ENCODE data around the gene CYP4B1. TPM values are rescaled to one million over a fixed set of nuclear protein-coding genes. Genes with fewer than 3 reads are reported as not detected.
"Not testable (repeated sequence)": the region's sequence is repeated elsewhere in the genome, so short reads cannot be mapped to it uniquely, and the experiment has no call there.

CYP4B1 gene
- total RNA-seq, 1 experiment from 2014 or later: not detected

GRCh38 chr1:46813858-46814396 is 15.1 kb downstream of the CYP4B1 start:
- DNase-seq (ENCODE audit: low spot score): no peak

GRCh38 chr1:46815133-46815532 is 16.3 kb downstream of the CYP4B1 start:
- no peak for DNase-seq (ENCODE audit: low spot score)

GRCh38 chr1:46816930-46817329 is 18.1 kb downstream of the CYP4B1 start:
- no peak for DNase-seq (ENCODE audit: low spot score)

GRCh38 chr1:46817814-46818213 is 19.0 kb downstream of the CYP4B1 start:
- DNase-seq (ENCODE audit: low spot score): no peak

- DNase-seq (ENCODE audit: low spot score): no peak
Observed at GRCh38 chr1:46818591-46818990, 19.7 kb downstream of the CYP4B1 start.

- DNase-seq (ENCODE audit: low spot score): no peak
Observed at GRCh38 chr1:46819335-46819734, 20.5 kb downstream of the CYP4B1 start.

GRCh38 chr1:46820076-46820475 is 21.2 kb downstream of the CYP4B1 start:
- DNase-seq (ENCODE audit: low spot score): no peak

GRCh38 chr1:46820560-46821060 is 21.8 kb downstream of the CYP4B1 start:
- no peak for DNase-seq (ENCODE audit: low spot score)

- DNase-seq (ENCODE audit: low spot score): no peak
Observed at GRCh38 chr1:46822248-46822826, 23.5 kb downstream of the CYP4B1 start.

GRCh38 chr1:46823151-46823550 is 24.3 kb downstream of the CYP4B1 start:
- no peak for DNase-seq (ENCODE audit: low spot score)

- DNase-seq (ENCODE audit: low spot score): not testable (repeated sequence)
Observed at GRCh38 chr1:46826892-46827291, 28.0 kb downstream of the CYP4B1 start.

GRCh38 chr1:46830665-46831322 is 31.9 kb downstream of the CYP4B1 start:
- DNase-seq (ENCODE audit: low spot score): no peak

GRCh38 chr1:46835469-46835868 is 36.6 kb downstream of the CYP4B1 start:
- not testable (repeated sequence) for DNase-seq (ENCODE audit: low spot score)

GRCh38 chr1:46846386-46846785 is 47.5 kb downstream of the CYP4B1 start:
- not testable (repeated sequence) for DNase-seq (ENCODE audit: low spot score)

GRCh38 chr1:46857660-46858065 is 58.8 kb downstream of the CYP4B1 start:
- peak; percentile 49 for DNase-seq (ENCODE audit: low spot score)

- no peak for DNase-seq (ENCODE audit: low spot score)
Observed at GRCh38 chr1:46862348-46862747, 63.5 kb downstream of the CYP4B1 start.

Other genes with a start within 250 kb of the CYP4B1 start
- gene KNCN, start 247.4 kb upstream of the CYP4B1 start, total RNA-seq (2014; rRNA removed; shearing (Covaris generic)): not detected in 2 replicates
- 26.7 and 32.3 TPM in 2 replicates for gene MKNK1, start 194.8 kb upstream of the CYP4B1 start, total RNA-seq (2014; rRNA removed; shearing (Covaris generic))
- 5.8 and 7.9 TPM in 2 replicates for gene MOB3C, start 182.2 kb upstream of the CYP4B1 start, total RNA-seq (2014; rRNA removed; shearing (Covaris generic))
- 106 and 123 TPM in 2 replicates for gene ATPAF1, start 130.7 kb upstream of the CYP4B1 start, total RNA-seq (2014; rRNA removed; shearing (Covaris generic))
- not detected in 2 replicates for gene TEX38, start 127.2 kb upstream of the CYP4B1 start, total RNA-seq (2014; rRNA removed; shearing (Covaris generic))
- 47.6 and 63.2 TPM in 2 replicates for gene EFCAB14, start 79.9 kb upstream of the CYP4B1 start, total RNA-seq (2014; rRNA removed; shearing (Covaris generic))
- not detected in 2 replicates for gene CYP4A11, start 142.4 kb downstream of the CYP4B1 start, total RNA-seq (2014; rRNA removed; shearing (Covaris generic))
- gene CYP4X1, start 224.6 kb downstream of the CYP4B1 start, total RNA-seq (2014; rRNA removed; shearing (Covaris generic)): 0.29 and 0.98 TPM in 2 replicates